Hepatocyte (in vitro differentiated cells): ENCODE data around the gene NFKB1. TPM values are rescaled to one million over a fixed set of nuclear protein-coding genes. Genes with fewer than 3 reads are reported as not detected.

Source experiments
- DNase-seq: peaks from one replicate; pipeline ENCODE4 v3.0.0-alpha.2; 2016; ENCODE audit warnings: low spot score
- H2AFZ ChIP-seq: fragments of 200-600 bp; sonication (generic); 2 replicates; pipeline ENCODE4 v1.6.0; 2016; ENCODE audit warnings: antibody characterized with exemption, mild to moderate bottlenecking
- H3K27ac ChIP-seq: fragments of 200-600 bp; sonication (generic); 2 replicates; pipeline ENCODE4 v1.5.1; 2016; ENCODE audit warnings: mild to moderate bottlenecking
- H3K27me3 ChIP-seq: fragments of 200-600 bp; sonication (generic); 2 replicates; pipeline ENCODE4 v1.6.1; 2016
- H3K36me3 ChIP-seq: fragments of 200-600 bp; sonication (generic); replicated peaks from 2 replicates; pipeline ENCODE4 v1.5.1; 2016; ENCODE audit warnings: low read depth; ENCODE audit not compliant: insufficient read depth
- H3K4me1 ChIP-seq: fragments of 200-600 bp; sonication (generic); 2 replicates; pipeline ENCODE4 v1.5.1; 2016; ENCODE audit warnings: mild to moderate bottlenecking, moderate library complexity; ENCODE audit not compliant: insufficient read depth
- H3K4me2 ChIP-seq: fragments of 200-600 bp; sonication (generic); 2 replicates; pipeline ENCODE4 v1.6.0; 2016
- H3K4me3 ChIP-seq: fragments of 200-600 bp; sonication (generic); 2 replicates; pipeline ENCODE4 v1.5.1; 2016; ENCODE audit warnings: mild to moderate bottlenecking
- H3K79me2 ChIP-seq: fragments of 200-600 bp; sonication (generic); 2 replicates; pipeline ENCODE4 v1.6.0; 2017; ENCODE audit warnings: mild to moderate bottlenecking
- H3K9me2 ChIP-seq: fragments of 200-600 bp; sonication (generic); replicated peaks from 2 replicates; pipeline ENCODE4 v1.6.0; 2017; ENCODE audit warnings: mild to moderate bottlenecking; ENCODE audit not compliant: insufficient read depth
- H3K9me3 ChIP-seq: fragments of 200-600 bp; sonication (generic); 2 replicates; pipeline ENCODE4 v1.5.1; 2016; ENCODE audit warnings: low read depth, mild to moderate bottlenecking
- H4K20me1 ChIP-seq: fragments of 200-600 bp; sonication (generic); 2 replicates; pipeline ENCODE4 v1.6.0; 2016; ENCODE audit warnings: mild to moderate bottlenecking; ENCODE audit not compliant: insufficient read depth, poor library complexity, severe bottlenecking
- CTCF ChIP-seq: fragments of 200-600 bp; sonication (generic); IDR thresholded peaks from 2 replicates; pipeline ENCODE4 v1.5.1; 2016; ENCODE audit warnings: antibody characterized with exemption, mild to moderate bottlenecking; ENCODE audit not compliant: poor library complexity
- EZH2 ChIP-seq: fragments of 200-600 bp; sonication (generic); IDR thresholded peaks from 2 replicates; pipeline ENCODE4 v1.6.1; 2016; ENCODE audit warnings: antibody characterized with exemption, mild to moderate bottlenecking, borderline replicate concordance
- EZH2phosphoT487 ChIP-seq: fragments of 200-600 bp; sonication (generic); IDR thresholded peaks from one replicate; pipeline ENCODE4 v1.6.1; 2018; ENCODE audit warnings: antibody characterized with exemption, mild to moderate bottlenecking, low read depth, moderate library complexity; ENCODE audit not compliant: unreplicated experiment, severe bottlenecking
- WGBS: methylation state at CpG from one replicate; pipeline ENCODE4 v1.1.6; 2016; ENCODE audit warnings: low lambda C conversion rate; ENCODE audit errors: missing lambda C conversion rate; 5-methylcytosine and 5-hydroxymethylcytosine counted together
- polyA plus RNA-seq: library from polyadenylated mRNA; unstranded; fragments of >200 nt; fragmentation: Nextera tagmentation; extraction: Ambion mirVana; gene quantifications from 2 replicates; pipeline ENCODE4 v1.2.1, GENCODE V29; 2016
- total RNA-seq: library from RNA; depleted of rRNA; stranded (reverse); fragments of >200 nt; gene quantifications from 2 replicates; pipeline ENCODE4 v1.2.3, GENCODE V29; 2014

Gene NFKB1
- total and polyA plus RNA-seq, 2 experiments from 2014 or later, result 21.1 to 22.8 TPM

- Histone ChIP-seq H3K4me1 (peaks cover 9% of the 10 kb centered on the region), H3K4me3 (no peak overlapping the region), H3K9me2 (no peaks in the 10 kb centered on the region), H3K36me3 (no peaks in the 10 kb centered on the region), H3K27me3 (no peaks in the 10 kb centered on the region), H3K4me2 (no peak overlapping the region), H3K27ac (peak overlapping the region; percentile 81), H2AFZ (no peak overlapping the region), H3K79me2 (no peaks in the 10 kb centered on the region), H4K20me1 (no peaks in the 10 kb centered on the region), H3K9me3 (no peaks in the 10 kb centered on the region)
- WGBS, result 64% methylated on average over 6 of the region's 6 CpGs
- DNase-seq, result no peak
- TF ChIP-seq CTCF, result no peak
- TF ChIP-seq EZH2, result no peak
- no peak for TF ChIP-seq EZH2phosphoT487
Measured at GRCh38 chr4:102632241-102633065, 131.3 kb downstream of the NFKB1 start.

GRCh38 chr4:102633100-102633499 lies 131.9 kb downstream of the NFKB1 start:
- Histone ChIP-seq H3K27ac (no peak overlapping the region), H3K36me3 (no peaks in the 10 kb centered on the region), H3K4me2 (no peak overlapping the region), H4K20me1 (no peaks in the 10 kb centered on the region), H3K9me2 (no peaks in the 10 kb centered on the region), H3K4me3 (no peak overlapping the region), H3K27me3 (no peaks in the 10 kb centered on the region), H3K79me2 (no peaks in the 10 kb centered on the region), H3K4me1 (peaks cover 9% of the 10 kb centered on the region), H3K9me3 (no peaks in the 10 kb centered on the region), H2AFZ (no peak overlapping the region)
- 79% methylated on average over 6 of the region's 6 CpGs for WGBS
- DNase-seq, result no peak
- TF ChIP-seq EZH2phosphoT487 (no peak), EZH2 (no peak), CTCF (no peak)

GRCh38 chr4:102637391-102637790 lies 136.2 kb downstream of the NFKB1 start:
- H3K79me2 ChIP-seq, result no peaks in the 10 kb centered on the region
- TF ChIP-seq EZH2phosphoT487, result no peak
- no peak for TF ChIP-seq CTCF
- TF ChIP-seq EZH2, result no peak

More at GRCh38 chr4:102637391-102637790, 136.2 kb downstream of the NFKB1 start:
- Histone ChIP-seq H3K4me2 (no peak overlapping the region), H3K36me3 (no peaks in the 10 kb centered on the region), H3K4me3 (no peak overlapping the region), H3K27ac (no peak overlapping the region), H4K20me1 (no peaks in the 10 kb centered on the region), H2AFZ (no peak overlapping the region), H3K9me2 (no peaks in the 10 kb centered on the region), H3K4me1 (no peaks in the 10 kb centered on the region), H3K9me3 (no peaks in the 10 kb centered on the region), H3K27me3 (no peaks in the 10 kb centered on the region)
- 81% methylated on average over 3 of the region's 3 CpGs for WGBS
- no peak for DNase-seq
